Stimulated activated naive CD8-positive, alpha-beta T cell treated with anti-CD3 and anti-CD28 coated beads, Interleukin-15, Interleukin-2, amounts not matched to agents 100 U/mL and 50 U/mL, for 24 hours (primary cell): Measurements from ENCODE around the gene SNX13.

Experiments used
- ATAC-seq: fragments of 150-1000 bp; cut with Tn5 transposase; one replicate; pipeline ENCODE4 v1.10.0; 2021
- DNase-seq: peaks from one replicate; pipeline ENCODE4 v3.0.0; 2021

Gene SNX13, protein sequence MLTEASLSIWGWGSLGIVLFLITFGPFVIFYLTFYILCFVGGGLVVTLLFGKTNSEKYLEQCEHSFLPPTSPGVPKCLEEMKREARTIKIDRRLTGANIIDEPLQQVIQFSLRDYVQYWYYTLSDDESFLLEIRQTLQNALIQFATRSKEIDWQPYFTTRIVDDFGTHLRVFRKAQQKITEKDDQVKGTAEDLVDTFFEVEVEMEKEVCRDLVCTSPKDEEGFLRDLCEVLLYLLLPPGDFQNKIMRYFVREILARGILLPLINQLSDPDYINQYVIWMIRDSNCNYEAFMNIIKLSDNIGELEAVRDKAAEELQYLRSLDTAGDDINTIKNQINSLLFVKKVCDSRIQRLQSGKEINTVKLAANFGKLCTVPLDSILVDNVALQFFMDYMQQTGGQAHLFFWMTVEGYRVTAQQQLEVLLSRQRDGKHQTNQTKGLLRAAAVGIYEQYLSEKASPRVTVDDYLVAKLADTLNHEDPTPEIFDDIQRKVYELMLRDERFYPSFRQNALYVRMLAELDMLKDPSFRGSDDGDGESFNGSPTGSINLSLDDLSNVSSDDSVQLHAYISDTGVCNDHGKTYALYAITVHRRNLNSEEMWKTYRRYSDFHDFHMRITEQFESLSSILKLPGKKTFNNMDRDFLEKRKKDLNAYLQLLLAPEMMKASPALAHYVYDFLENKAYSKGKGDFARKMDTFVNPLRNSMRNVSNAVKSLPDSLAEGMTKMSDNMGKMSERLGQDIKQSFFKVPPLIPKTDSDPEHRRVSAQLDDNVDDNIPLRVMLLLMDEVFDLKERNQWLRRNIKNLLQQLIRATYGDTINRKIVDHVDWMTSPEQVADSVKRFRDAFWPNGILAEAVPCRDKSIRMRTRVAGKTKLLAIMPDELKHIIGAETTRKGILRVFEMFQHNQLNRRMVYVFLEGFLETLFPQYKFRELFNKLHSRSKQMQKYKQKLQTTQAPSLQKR

GRCh38 chr7:17940302-17940883, at the start of gene SNX13:
SNX13 (minus strand) TSS chr7:17940494; CDS start chr7:17940295, 199 bp downstream.
- DNase-seq = peak; percentile 92
- ATAC-seq = peak; percentile 96

DNA sequence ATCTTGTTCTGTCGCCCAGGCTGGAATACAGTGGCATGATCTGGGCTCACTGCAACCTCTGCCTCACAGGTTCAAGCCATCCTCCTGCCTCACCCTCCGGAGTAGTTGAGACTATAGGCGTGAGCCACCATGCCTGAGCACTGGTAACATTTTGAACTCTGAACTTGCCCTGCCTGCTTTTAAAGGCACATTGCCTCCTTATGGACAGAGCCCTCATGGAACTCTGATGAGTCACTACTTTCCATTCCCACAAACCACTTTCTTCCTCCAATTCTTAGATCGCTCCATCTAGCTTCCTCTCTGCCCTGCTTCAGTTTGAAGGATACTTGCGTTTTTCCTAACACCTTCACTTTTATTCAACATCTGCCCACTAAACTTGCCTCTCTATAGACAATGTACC, 49.3 kb upstream of the SNX13 start:
- no peak for ATAC-seq
- no peak for DNase-seq

- DNase-seq (no peak), ATAC-seq (no peak)
Measured at GRCh38 chr7:17988858-17989257, 48.6 kb upstream of the SNX13 start.

DNA sequence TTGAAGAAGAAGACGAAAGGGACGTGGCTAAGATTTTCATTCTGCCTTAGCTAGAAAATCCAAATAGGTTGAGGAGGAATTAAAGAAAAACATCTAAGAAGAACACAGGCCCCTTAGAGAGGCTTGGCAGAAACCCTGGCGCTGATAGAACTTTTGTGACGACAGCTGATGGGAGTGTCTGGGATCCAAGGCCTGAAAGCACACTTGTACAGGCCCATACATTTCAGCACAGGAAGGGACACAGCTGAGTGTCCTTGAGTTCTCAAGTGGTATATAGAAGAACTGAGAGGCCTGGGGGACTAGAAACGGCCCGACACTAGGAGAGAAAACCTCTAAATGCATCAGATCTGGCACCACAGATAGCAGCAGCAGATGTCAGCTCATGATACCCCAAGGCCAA, 47.8 kb upstream of the SNX13 start:
- DNase-seq (no peak), ATAC-seq (no peak)

DNA sequence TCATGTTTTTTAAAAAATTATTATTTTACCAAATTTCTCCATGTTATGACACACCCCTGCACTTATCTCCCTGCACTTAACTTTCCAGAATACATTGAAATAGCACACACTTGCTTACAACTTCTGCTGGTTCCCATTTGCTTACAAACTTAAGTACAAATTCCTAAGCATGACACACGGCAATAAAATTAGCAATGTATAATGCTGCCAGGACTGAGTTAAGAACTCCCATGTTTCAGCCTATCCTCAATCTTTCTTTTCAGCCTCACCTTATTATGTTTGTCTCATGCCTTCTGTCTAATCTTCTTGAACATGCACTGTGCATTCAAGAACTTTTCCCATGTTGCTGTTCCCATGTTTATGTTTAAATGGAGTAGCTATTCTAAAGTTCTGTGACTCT, 46.6 kb upstream of the SNX13 start:
- DNase-seq (no peak), ATAC-seq (no peak)

GRCh38 chr7:17985473-17986239, 45.4 kb upstream of the SNX13 start:
- ATAC-seq (no peak), DNase-seq (no peak)

DNA sequence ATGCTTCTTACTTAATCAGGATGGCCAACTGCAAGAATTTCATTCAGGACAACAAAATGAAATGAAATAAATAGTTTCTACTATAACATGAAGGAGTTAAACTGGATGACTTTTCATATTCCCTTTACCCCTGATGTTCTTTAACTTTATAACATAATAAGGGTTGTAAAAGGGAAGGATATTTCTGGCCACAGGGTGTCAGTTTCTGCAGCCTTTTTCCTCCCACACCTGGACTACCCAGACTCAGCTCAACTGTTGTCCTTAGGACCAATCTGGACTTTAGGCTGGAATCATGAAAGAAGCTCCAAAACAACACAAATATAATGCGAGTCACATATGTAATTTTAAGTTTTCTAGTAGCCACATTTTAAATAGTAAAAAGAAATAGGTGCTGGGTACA, 44.0 kb upstream of the SNX13 start:
- ATAC-seq (no peak), DNase-seq (no peak)

DNA sequence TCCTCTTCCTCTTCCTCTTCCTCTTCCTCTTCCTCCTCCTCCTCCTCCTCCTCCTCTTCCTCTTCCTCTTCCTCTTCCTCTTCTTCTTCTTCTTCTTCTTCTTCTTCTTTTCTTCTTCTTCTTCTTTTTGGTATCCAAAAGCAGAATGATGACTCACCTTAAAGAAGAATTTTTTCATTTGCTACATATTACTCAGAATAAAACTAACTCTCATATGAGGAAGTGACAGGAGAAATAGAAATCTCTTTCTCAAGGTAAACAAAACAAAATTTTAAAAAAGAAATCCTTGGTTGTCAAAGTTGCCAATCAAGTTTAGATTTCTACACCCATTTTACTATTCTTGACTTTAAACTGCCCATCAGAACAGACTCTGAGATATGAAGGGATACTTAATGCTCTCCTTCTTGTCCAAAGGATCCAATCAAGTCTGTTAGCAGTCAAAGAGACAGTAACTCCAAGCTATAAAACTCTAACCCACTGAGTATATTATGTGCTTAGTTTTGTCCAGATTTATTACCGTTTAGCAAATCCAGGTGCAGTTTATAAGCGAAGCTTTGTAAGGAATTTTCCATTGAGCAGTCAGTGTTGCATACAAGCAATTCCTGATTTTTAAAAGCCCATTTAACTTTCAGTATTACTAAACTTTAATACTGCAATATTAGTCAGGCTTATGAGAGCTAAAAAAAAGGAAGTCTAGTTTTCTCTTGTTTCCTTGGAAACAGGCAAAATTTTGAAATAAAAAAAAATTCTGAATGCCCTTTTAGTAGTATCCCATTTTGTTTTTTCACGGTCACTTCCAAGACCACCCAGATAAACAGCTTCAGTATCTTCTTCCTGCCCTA, 43.1 kb upstream of the SNX13 start:
- no peak for ATAC-seq

GRCh38 chr7:17976952-17977351, 36.7 kb upstream of the SNX13 start:
- DNase-seq (no peak), ATAC-seq (no peak)

More for the DNA sequence above, 43.1 kb upstream of the SNX13 start:
- DNase-seq = no peak

- ATAC-seq = no peak
Measured at GRCh38 chr7:17971411-17971810, 31.1 kb upstream of the SNX13 start.

DNA sequence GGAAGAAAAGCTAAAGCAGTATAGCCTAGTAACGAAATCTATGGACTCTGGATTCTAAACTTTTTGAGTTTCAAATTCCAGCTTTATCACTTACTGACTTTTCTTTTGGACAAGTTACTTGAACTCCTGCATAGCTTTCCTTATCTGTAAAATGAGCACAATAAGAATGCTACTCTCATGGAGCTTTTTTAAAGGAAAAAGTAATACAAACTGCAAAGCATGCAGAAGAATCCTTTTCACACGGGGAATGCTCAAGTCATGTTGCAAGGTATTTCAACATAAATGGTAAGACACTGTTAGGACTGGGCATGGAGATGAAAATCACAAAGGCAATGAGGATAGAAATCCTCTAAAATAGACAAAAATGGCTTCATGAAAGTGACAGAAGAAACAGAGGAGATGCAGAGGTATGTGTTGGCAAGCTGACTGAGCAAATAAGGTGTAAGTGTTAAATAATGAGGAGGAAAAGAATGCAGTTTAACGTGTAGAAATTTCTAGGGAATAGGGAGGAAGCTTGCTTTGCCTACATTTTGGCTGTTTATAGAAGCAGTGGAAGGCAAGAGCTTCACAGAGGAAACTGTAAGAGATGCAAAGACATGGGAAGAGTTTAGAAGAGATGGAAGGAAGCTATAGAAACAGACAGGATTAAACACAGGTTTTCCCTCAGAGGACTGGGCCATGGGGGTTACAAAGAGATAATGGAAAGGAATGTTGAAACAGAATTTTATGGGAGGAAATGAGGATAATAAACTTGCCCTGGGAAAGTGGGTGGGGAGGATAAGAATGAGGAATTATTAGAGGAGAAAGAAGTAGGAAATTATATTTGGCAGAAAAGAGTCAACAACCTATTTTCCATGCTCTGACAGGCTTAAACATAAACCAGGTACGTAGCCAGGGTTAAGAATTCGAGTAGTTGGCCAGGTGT, 28.8 kb upstream of the SNX13 start:
- DNase-seq = no peak
- no peak for ATAC-seq

More at GRCh38 chr7:17971411-17971810, 31.1 kb upstream of the SNX13 start:
- no peak for DNase-seq

- ATAC-seq = no peak
- DNase-seq = no peak
Measured at GRCh38 chr7:17966706-17967105, 26.4 kb upstream of the SNX13 start.

GRCh38 chr7:17965603-17966002, 25.3 kb upstream of the SNX13 start:
- no peak for DNase-seq

GRCh38 chr7:17963281-17963680, 23.0 kb upstream of the SNX13 start:
- DNase-seq (no peak), ATAC-seq (no peak)

More at GRCh38 chr7:17965603-17966002, 25.3 kb upstream of the SNX13 start:
- ATAC-seq = no peak

GRCh38 chr7:17962652-17963051, 22.4 kb upstream of the SNX13 start:
- DNase-seq = no peak
- ATAC-seq = no peak

GRCh38 chr7:17957871-17958270, 17.6 kb upstream of the SNX13 start:
- DNase-seq (no peak), ATAC-seq (no peak)

DNA sequence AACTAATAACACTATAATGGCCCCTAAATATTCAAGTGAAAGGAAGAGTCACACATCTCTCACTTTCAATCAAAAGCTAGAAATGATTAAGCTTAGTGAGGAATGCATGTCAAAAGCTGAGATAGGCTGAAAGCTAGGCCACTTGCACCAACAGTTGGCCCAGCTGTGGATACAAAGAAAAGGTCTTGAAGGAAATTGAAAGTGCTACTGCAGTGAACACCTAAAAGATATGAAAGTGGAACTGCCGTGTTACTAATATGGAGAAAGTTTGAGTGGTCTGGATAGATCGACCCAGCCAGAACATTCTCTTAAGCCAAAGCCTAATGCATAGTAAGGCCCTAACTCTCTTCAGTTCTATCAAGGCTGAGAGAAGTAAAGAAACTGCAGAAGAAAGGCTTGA, 12.1 kb upstream of the SNX13 start:
- ATAC-seq (peak; percentile 95), DNase-seq (no peak)

- DNase-seq (no peak), ATAC-seq (no peak)
Measured at GRCh38 chr7:17951742-17952254, 11.5 kb upstream of the SNX13 start.

- ATAC-seq = no peak
- no peak for DNase-seq
Measured at GRCh38 chr7:17948526-17949238, 8.4 kb upstream of the SNX13 start.
